ENCODE results near the gene ROR1.

Gene ROR1

GRCh38 chr1:63947904-63948303 is 174.1 kb downstream of the ROR1 start:
- Histone ChIP-seq H3K9ac (ENCODE audit: low read length) (no peak overlapping the region), H3K4me3 (ENCODE audit: low read depth in 1 of 2, low read length in 2 of 2) (no peak overlapping the region), H3K9me3 (ENCODE audit: low read length) (no peaks in the 10 kb centered on the region), H3K36me3 (ENCODE audit: insufficient read depth, low read length) (no peaks in the 10 kb centered on the region), H3K27ac (ENCODE audit: low read depth, low read length) (no peak overlapping the region), H3K4me1 (ENCODE audit: insufficient read depth, low read length) (peaks cover 11% of the 10 kb centered on the region), H3K27me3 (ENCODE audit: control insufficient read depth in 1 of 2, insufficient read depth in 2 of 2, low read length in 2 of 2) (no peaks in the 10 kb centered on the region)

- H3K4me3 ChIP-seq (ENCODE audit: low read depth in 1 of 2, low read length in 2 of 2): no peak overlapping the region
- no peaks in the 10 kb centered on the region for H3K36me3 ChIP-seq (ENCODE audit: insufficient read depth, low read length)
- peaks cover 11% of the 10 kb centered on the region for H3K4me1 ChIP-seq (ENCODE audit: insufficient read depth, low read length)
- no peak overlapping the region for H3K27ac ChIP-seq (ENCODE audit: low read depth, low read length)
- no peaks in the 10 kb centered on the region for H3K27me3 ChIP-seq (ENCODE audit: control insufficient read depth in 1 of 2, insufficient read depth in 2 of 2, low read length in 2 of 2)
- no peaks in the 10 kb centered on the region for H3K9me3 ChIP-seq (ENCODE audit: low read length)
- no peak overlapping the region for H3K9ac ChIP-seq (ENCODE audit: low read length)
Measured at GRCh38 chr1:63950023-63950422, 176.2 kb downstream of the ROR1 start.

GRCh38 chr1:63951059-63951946 is 177.5 kb downstream of the ROR1 start:
- Histone ChIP-seq H3K4me1 (ENCODE audit: insufficient read depth, low read length) (peaks cover 11% of the 10 kb centered on the region), H3K4me3 (ENCODE audit: low read depth in 1 of 2, low read length in 2 of 2) (no peak overlapping the region), H3K27me3 (ENCODE audit: control insufficient read depth in 1 of 2, insufficient read depth in 2 of 2, low read length in 2 of 2) (no peaks in the 10 kb centered on the region), H3K27ac (ENCODE audit: low read depth, low read length) (no peak overlapping the region), H3K9ac (ENCODE audit: low read length) (no peak overlapping the region), H3K9me3 (ENCODE audit: low read length) (no peaks in the 10 kb centered on the region), H3K36me3 (ENCODE audit: insufficient read depth, low read length) (no peaks in the 10 kb centered on the region)

GRCh38 chr1:63954187-63954586 is 180.4 kb downstream of the ROR1 start:
- no peaks in the 10 kb centered on the region for H3K36me3 ChIP-seq (ENCODE audit: insufficient read depth, low read length)
- no peaks in the 10 kb centered on the region for H3K9me3 ChIP-seq (ENCODE audit: low read length)
- no peaks in the 10 kb centered on the region for H3K27me3 ChIP-seq (ENCODE audit: control insufficient read depth in 1 of 2, insufficient read depth in 2 of 2, low read length in 2 of 2)
- no peak overlapping the region for H3K4me3 ChIP-seq (ENCODE audit: low read depth in 1 of 2, low read length in 2 of 2)
- H3K27ac ChIP-seq (ENCODE audit: low read depth, low read length): no peak overlapping the region
- no peak overlapping the region for H3K9ac ChIP-seq (ENCODE audit: low read length)
- no peaks in the 10 kb centered on the region for H3K4me1 ChIP-seq (ENCODE audit: insufficient read depth, low read length)

GRCh38 chr1:63955370-63956145 is 181.7 kb downstream of the ROR1 start:
- H3K4me3 ChIP-seq (ENCODE audit: low read depth in 1 of 2, low read length in 2 of 2): no peak overlapping the region
- no peaks in the 10 kb centered on the region for H3K27me3 ChIP-seq (ENCODE audit: control insufficient read depth in 1 of 2, insufficient read depth in 2 of 2, low read length in 2 of 2)
- no peaks in the 10 kb centered on the region for H3K36me3 ChIP-seq (ENCODE audit: insufficient read depth, low read length)
- no peaks in the 10 kb centered on the region for H3K9me3 ChIP-seq (ENCODE audit: low read length)
- no peaks in the 10 kb centered on the region for H3K4me1 ChIP-seq (ENCODE audit: insufficient read depth, low read length)
- no peak overlapping the region for H3K9ac ChIP-seq (ENCODE audit: low read length)
- H3K27ac ChIP-seq (ENCODE audit: low read depth, low read length): no peak overlapping the region

- no peak overlapping the region for H3K9ac ChIP-seq (ENCODE audit: low read length)
- no peaks in the 10 kb centered on the region for H3K27me3 ChIP-seq (ENCODE audit: control insufficient read depth in 1 of 2, insufficient read depth in 2 of 2, low read length in 2 of 2)
- no peak overlapping the region for H3K27ac ChIP-seq (ENCODE audit: low read depth, low read length)
- H3K36me3 ChIP-seq (ENCODE audit: insufficient read depth, low read length): no peaks in the 10 kb centered on the region
- H3K4me3 ChIP-seq (ENCODE audit: low read depth in 1 of 2, low read length in 2 of 2): no peak overlapping the region
- no peaks in the 10 kb centered on the region for H3K4me1 ChIP-seq (ENCODE audit: insufficient read depth, low read length)
- no peaks in the 10 kb centered on the region for H3K9me3 ChIP-seq (ENCODE audit: low read length)
Measured at GRCh38 chr1:63958556-63958955, 184.7 kb downstream of the ROR1 start.

GRCh38 chr1:63960326-63960725 is 186.5 kb downstream of the ROR1 start:
- Histone ChIP-seq H3K4me1 (ENCODE audit: insufficient read depth, low read length) (no peaks in the 10 kb centered on the region), H3K36me3 (ENCODE audit: insufficient read depth, low read length) (no peaks in the 10 kb centered on the region), H3K27me3 (ENCODE audit: control insufficient read depth in 1 of 2, insufficient read depth in 2 of 2, low read length in 2 of 2) (no peaks in the 10 kb centered on the region), H3K9ac (ENCODE audit: low read length) (no peak overlapping the region), H3K27ac (ENCODE audit: low read depth, low read length) (no peak overlapping the region), H3K9me3 (ENCODE audit: low read length) (no peaks in the 10 kb centered on the region), H3K4me3 (ENCODE audit: low read depth in 1 of 2, low read length in 2 of 2) (no peak overlapping the region)

GRCh38 chr1:63966016-63966415 is 192.2 kb downstream of the ROR1 start:
- Histone ChIP-seq H3K9me3 (ENCODE audit: low read length) (no peaks in the 10 kb centered on the region), H3K27ac (ENCODE audit: low read depth, low read length) (no peak overlapping the region), H3K9ac (ENCODE audit: low read length) (no peak overlapping the region), H3K4me1 (ENCODE audit: insufficient read depth, low read length) (no peaks in the 10 kb centered on the region), H3K27me3 (ENCODE audit: control insufficient read depth in 1 of 2, insufficient read depth in 2 of 2, low read length in 2 of 2) (no peaks in the 10 kb centered on the region), H3K4me3 (ENCODE audit: low read depth in 1 of 2, low read length in 2 of 2) (no peak overlapping the region), H3K36me3 (ENCODE audit: insufficient read depth, low read length) (no peaks in the 10 kb centered on the region)

GRCh38 chr1:63967901-63968300 is 194.1 kb downstream of the ROR1 start:
- Histone ChIP-seq H3K4me3 (ENCODE audit: low read depth in 1 of 2, low read length in 2 of 2) (no peak overlapping the region), H3K4me1 (ENCODE audit: insufficient read depth, low read length) (peaks cover 2% of the 10 kb centered on the region), H3K9ac (ENCODE audit: low read length) (no peak overlapping the region), H3K9me3 (ENCODE audit: low read length) (no peaks in the 10 kb centered on the region), H3K27me3 (ENCODE audit: control insufficient read depth in 1 of 2, insufficient read depth in 2 of 2, low read length in 2 of 2) (no peaks in the 10 kb centered on the region), H3K36me3 (ENCODE audit: insufficient read depth, low read length) (no peaks in the 10 kb centered on the region), H3K27ac (ENCODE audit: low read depth, low read length) (no peak overlapping the region)

GRCh38 chr1:63968663-63969440 is 195.0 kb downstream of the ROR1 start:
- Histone ChIP-seq H3K4me3 (ENCODE audit: low read depth in 1 of 2, low read length in 2 of 2) (no peak overlapping the region), H3K27ac (ENCODE audit: low read depth, low read length) (no peak overlapping the region)

GRCh38 chr1:63969441-63969901 is 195.7 kb downstream of the ROR1 start:
- no peaks in the 10 kb centered on the region for H3K27me3 ChIP-seq (ENCODE audit: control insufficient read depth in 1 of 2, insufficient read depth in 2 of 2, low read length in 2 of 2)
- no peak overlapping the region for H3K4me3 ChIP-seq (ENCODE audit: low read depth in 1 of 2, low read length in 2 of 2)
- H3K36me3 ChIP-seq (ENCODE audit: insufficient read depth, low read length): no peaks in the 10 kb centered on the region
- no peaks in the 10 kb centered on the region for H3K9me3 ChIP-seq (ENCODE audit: low read length)
- no peak overlapping the region for H3K9ac ChIP-seq (ENCODE audit: low read length)
- H3K4me1 ChIP-seq (ENCODE audit: insufficient read depth, low read length): peaks cover 9% of the 10 kb centered on the region
- no peak overlapping the region for H3K27ac ChIP-seq (ENCODE audit: low read depth, low read length)

More at GRCh38 chr1:63968663-63969440, 195.0 kb downstream of the ROR1 start:
- Histone ChIP-seq H3K36me3 (ENCODE audit: insufficient read depth, low read length) (no peaks in the 10 kb centered on the region), H3K9me3 (ENCODE audit: low read length) (no peaks in the 10 kb centered on the region), H3K4me1 (ENCODE audit: insufficient read depth, low read length) (peaks cover 9% of the 10 kb centered on the region), H3K9ac (ENCODE audit: low read length) (no peak overlapping the region), H3K27me3 (ENCODE audit: control insufficient read depth in 1 of 2, insufficient read depth in 2 of 2, low read length in 2 of 2) (no peaks in the 10 kb centered on the region)
